Nephron (organoid): ENCODE data around the gene NDST1.

ENCODE experiments used
- H3K27ac Mint-ChIP-seq, 3 experiments: 2 replicates each; pipeline ENCODE4 v1.8.0; 2020; ENCODE audit warnings: mixed read lengths in 3 of 3, mild to moderate bottlenecking in 2 of 3, moderate library complexity in 1 of 3
- H3K27me3 Mint-ChIP-seq: 2 replicates; pipeline ENCODE4 v1.8.0; 2021; ENCODE audit warnings: low read depth, mild to moderate bottlenecking, moderate library complexity, mixed read lengths
- H3K36me3 Mint-ChIP-seq: 2 replicates; pipeline ENCODE4 v1.8.0; 2020; ENCODE audit warnings: low read depth, mixed read lengths
- H3K4me1 Mint-ChIP-seq: 2 replicates; pipeline ENCODE4 v1.8.0; 2020; ENCODE audit warnings: mixed read lengths
- H3K4me3 Mint-ChIP-seq, 3 experiments: 2 replicates each; pipeline ENCODE4 v1.8.0; 2020; ENCODE audit warnings: mild to moderate bottlenecking in 3 of 3, mixed read lengths in 3 of 3, moderate library complexity in 2 of 3
- H3K9me3 Mint-ChIP-seq: 2 replicates; pipeline ENCODE4 v1.8.0; 2020; ENCODE audit warnings: mixed read lengths
- CTCF ChIP-seq, 3 experiments: fragments of 200-600 bp; sonication (generic); IDR thresholded peaks; one replicate each; pipeline ENCODE4 v1.5.0; 2021; ENCODE audit warnings: antibody characterized with exemption in 3 of 3; ENCODE audit not compliant: unreplicated experiment in 3 of 3

Gene NDST1

DNA sequence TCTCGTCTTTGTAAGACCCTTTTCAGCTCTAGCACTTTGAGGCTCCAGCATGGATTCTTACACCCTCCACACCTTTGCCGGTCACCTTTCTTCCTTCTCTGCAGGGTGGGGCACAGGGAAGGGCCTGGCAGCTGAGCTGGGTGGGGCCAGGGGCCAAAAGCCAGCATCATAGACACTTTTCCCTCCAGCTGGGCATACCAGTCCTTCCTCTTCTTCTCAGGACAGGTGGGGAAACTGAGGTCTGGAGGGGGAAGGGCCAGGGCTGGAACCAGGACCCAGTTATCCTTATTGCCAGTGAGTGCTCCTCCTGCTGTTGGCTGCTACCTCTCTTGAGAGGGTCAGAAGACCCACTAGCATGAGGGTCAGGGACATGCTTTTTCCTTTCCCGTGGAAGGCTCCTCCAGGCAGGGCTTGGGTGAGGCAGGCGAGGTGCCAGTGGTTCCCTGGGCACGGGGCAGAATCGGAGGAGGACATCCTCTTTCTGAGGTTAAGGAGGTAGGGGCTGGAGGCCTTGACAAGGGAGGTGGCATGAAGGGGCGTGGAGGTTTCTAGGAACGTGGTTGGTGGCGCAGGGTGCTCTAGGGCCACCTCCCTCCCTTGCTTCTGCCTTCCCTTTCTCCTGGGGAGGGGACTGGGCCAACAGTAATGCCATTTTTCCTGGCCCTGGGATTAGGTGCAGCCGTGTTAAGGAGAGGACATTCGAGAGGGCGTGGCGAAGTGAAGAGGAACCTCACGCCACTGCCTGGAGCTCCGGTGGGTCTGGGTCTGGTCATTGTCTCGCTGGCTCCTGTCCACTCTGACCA is at the start of gene NDST1:
Gene NDST1 (plus strand): TSS at position 658 of the 803 bp plus-strand sequence. CDS start 13,124 bp downstream, outside the sequence.
- Mint-ChIP-seq H3K9me3 (no peaks in the 10 kb centered on the region), H3K4me3 (no peak within 1 kb of the TSS), H3K27me3 (no peaks in the 10 kb centered on the region), H3K36me3 (no peaks in the 10 kb centered on the region), H3K27ac (peak within 1 kb of the TSS in 2 of 3 experiments; percentile 40 to 48), H3K4me1 (peaks cover 60% of the 10 kb centered on the region)
- no peak for TF ChIP-seq CTCF (IDR thresholded peaks at IDR 0.05; ENCODE audit: unreplicated experiment in 3 of 3)

DNA sequence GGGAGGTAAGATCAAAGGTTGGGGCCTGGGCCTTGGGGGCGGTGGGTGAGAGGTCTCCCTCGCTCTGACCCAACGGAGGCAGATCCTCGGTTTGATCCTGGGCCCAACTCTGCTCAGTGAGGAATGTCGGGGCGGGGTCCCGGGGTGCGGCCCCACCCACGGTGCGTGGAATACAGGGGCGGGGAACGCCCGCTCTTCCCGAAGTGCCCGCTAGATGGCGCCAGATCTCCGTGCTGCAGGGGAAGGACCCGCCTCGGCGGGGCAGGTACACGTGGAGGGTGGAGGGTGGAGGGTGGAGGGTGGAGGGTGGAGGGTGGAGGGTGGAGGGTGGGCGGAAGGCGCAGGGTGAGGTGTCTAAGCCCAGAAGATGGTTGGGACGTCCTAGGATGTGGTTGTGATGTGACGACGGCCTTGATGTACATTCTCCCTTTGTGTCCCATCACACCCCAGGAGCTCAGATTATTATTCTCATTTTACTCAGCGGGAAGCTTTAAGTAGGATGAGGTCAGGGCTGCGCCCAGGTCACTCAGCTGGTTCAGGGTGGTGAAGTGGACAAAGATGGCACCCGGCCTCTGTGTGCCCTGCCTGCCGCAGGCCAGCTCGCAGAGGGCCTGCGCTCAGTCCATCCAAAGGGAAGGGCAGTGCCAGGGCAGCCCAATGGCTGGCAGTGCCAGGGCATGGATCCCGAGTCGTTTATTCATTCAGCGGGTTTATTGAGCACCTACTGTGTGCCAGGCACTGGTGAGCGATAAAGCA is 49.0 kb upstream of the NDST1 start:
- Mint-ChIP-seq H3K27me3 (no peaks in the 10 kb centered on the region), H3K27ac (peak overlapping the region in 1 of 3 experiments; percentile 18), H3K4me1 (peaks cover 26% of the 10 kb centered on the region), H3K4me3 (peak overlapping the region in 2 of 3 experiments; percentile 8 to 49), H3K9me3 (no peaks in the 10 kb centered on the region), H3K36me3 (no peaks in the 10 kb centered on the region)
- peak; percentile 78 to 83 (median 79) for TF ChIP-seq CTCF (IDR thresholded peaks at IDR 0.05; ENCODE audit: unreplicated experiment in 3 of 3)

DNA sequence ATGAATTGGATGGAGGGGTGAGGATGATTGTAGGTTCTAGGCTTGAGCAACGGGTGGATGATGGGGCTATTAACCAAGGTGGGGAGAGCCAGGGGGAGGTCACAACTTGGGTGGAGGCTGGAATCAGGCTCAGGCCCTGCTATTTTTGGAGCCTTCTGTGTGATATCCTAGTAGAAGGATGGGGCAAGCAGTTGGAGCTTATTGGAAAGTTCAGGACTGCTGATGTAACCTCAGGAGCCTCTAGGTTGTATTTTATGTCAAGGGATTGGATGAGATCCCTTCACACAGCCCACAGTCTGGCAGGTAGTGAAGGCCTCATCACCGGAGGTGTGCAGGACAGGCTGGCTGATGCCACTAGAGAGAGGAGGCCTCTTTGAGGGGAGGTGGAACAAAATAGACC is 47.1 kb upstream of the NDST1 start:
- TF ChIP-seq CTCF (IDR thresholded peaks at IDR 0.05; ENCODE audit: unreplicated experiment in 3 of 3) = no peak
- Mint-ChIP-seq H3K4me3 (no peak overlapping the region), H3K27ac (peak overlapping the region; percentile 11 to 69 (median 58)), H3K9me3 (no peaks in the 10 kb centered on the region), H3K36me3 (no peaks in the 10 kb centered on the region), H3K4me1 (peaks cover 33% of the 10 kb centered on the region), H3K27me3 (no peaks in the 10 kb centered on the region)

GRCh38 chr5:150461231-150461630 is 46.7 kb upstream of the NDST1 start:
- TF ChIP-seq CTCF (IDR thresholded peaks at IDR 0.05; ENCODE audit: unreplicated experiment in 3 of 3) = no peak
- Mint-ChIP-seq H3K9me3 (no peaks in the 10 kb centered on the region), H3K4me3 (no peak overlapping the region), H3K27me3 (no peaks in the 10 kb centered on the region), H3K36me3 (no peaks in the 10 kb centered on the region), H3K27ac (no peak overlapping the region), H3K4me1 (peaks cover 33% of the 10 kb centered on the region)

GRCh38 chr5:150464554-150465012 is 43.3 kb upstream of the NDST1 start:
- H3K36me3 Mint-ChIP-seq = no peaks in the 10 kb centered on the region
- H3K4me1 Mint-ChIP-seq = peaks cover 27% of the 10 kb centered on the region
- peak overlapping the region; percentile 76 to 91 (median 88) for H3K27ac Mint-ChIP-seq
- no peak for TF ChIP-seq CTCF (IDR thresholded peaks at IDR 0.05; ENCODE audit: unreplicated experiment in 3 of 3)
- no peak overlapping the region for H3K4me3 Mint-ChIP-seq
- H3K27me3 Mint-ChIP-seq = no peaks in the 10 kb centered on the region
- no peaks in the 10 kb centered on the region for H3K9me3 Mint-ChIP-seq
